Smooth muscle cell (in vitro differentiated cells): ENCODE measurements around the gene DDX1. TPM values are rescaled to one million over a fixed set of nuclear protein-coding genes. Genes with fewer than 3 reads are reported as not detected.
"Not testable (repeated sequence)": the region's sequence is repeated elsewhere in the genome, so short reads cannot be mapped to it uniquely, and the experiment has no call there.

Experiments
- DNase-seq: peaks from one replicate; lab custom pipeline; 2025; ENCODE audit not compliant: unreplicated experiment; lab: John Stamatoyannopoulos, UW
- H2AFZ ChIP-seq: fragments of 200-600 bp; sonication (generic); 2 replicates; pipeline ENCODE4 v1.6.0; 2016; ENCODE audit warnings: antibody characterized with exemption, low read depth, mild to moderate bottlenecking
- H3F3A ChIP-seq: fragments of 200-600 bp; sonication (generic); 2 replicates; pipeline ENCODE4 v1.6.0; 2017; ENCODE audit warnings: antibody characterized with exemption, low read depth
- H3K27ac ChIP-seq: fragments of 200-600 bp; sonication (generic); 2 replicates; pipeline ENCODE4 v1.5.1; 2016; ENCODE audit warnings: low read depth, mild to moderate bottlenecking
- H3K27me3 ChIP-seq: fragments of 200-600 bp; sonication (generic); 2 replicates; pipeline ENCODE4 v1.6.1; 2016; ENCODE audit warnings: low read depth, mild to moderate bottlenecking
- H3K36me3 ChIP-seq: fragments of 200-600 bp; sonication (generic); 2 replicates; pipeline ENCODE4 v1.5.1; 2016; ENCODE audit warnings: low read depth
- H3K4me1 ChIP-seq: fragments of 200-600 bp; sonication (generic); 2 replicates; pipeline ENCODE4 v1.5.1; 2016; ENCODE audit warnings: low read depth
- H3K4me2 ChIP-seq: fragments of 200-600 bp; sonication (generic); 2 replicates; pipeline ENCODE4 v1.6.0; 2016; ENCODE audit warnings: mild to moderate bottlenecking
- H3K4me3 ChIP-seq: fragments of 200-600 bp; sonication (generic); 2 replicates; pipeline ENCODE4 v1.5.1; 2016; ENCODE audit warnings: mild to moderate bottlenecking
- H3K79me2 ChIP-seq: fragments of 200-600 bp; sonication (generic); 2 replicates; pipeline ENCODE4 v1.6.0; 2016; ENCODE audit warnings: low read depth, mild to moderate bottlenecking
- H3K9ac ChIP-seq: fragments of 200-600 bp; sonication (generic); 2 replicates; pipeline ENCODE4 v1.6.0; 2016; ENCODE audit warnings: low read depth
- H3K9me3 ChIP-seq: fragments of 200-600 bp; sonication (generic); replicated peaks from 2 replicates; pipeline ENCODE4 v1.5.1; 2016; ENCODE audit warnings: low read depth
- H4K20me1 ChIP-seq: fragments of 200-600 bp; sonication (generic); 2 replicates; pipeline ENCODE4 v1.6.0; 2016; ENCODE audit warnings: low read depth
- CTCF ChIP-seq: fragments of 200-600 bp; sonication (generic); IDR thresholded peaks from 2 replicates; pipeline ENCODE4 v1.5.1; 2017; ENCODE audit warnings: borderline replicate concordance, mild to moderate bottlenecking, antibody characterized with exemption; ENCODE audit not compliant: insufficient read depth, poor library complexity, severe bottlenecking
- WGBS: methylation state at CpG from one replicate; pipeline ENCODE4 v1.1.7; 2016; ENCODE audit warnings: low lambda C conversion rate; 5-methylcytosine and 5-hydroxymethylcytosine counted together
- polyA plus RNA-seq: library from polyadenylated mRNA; unstranded; fragments of >200 nt; fragmentation: Nextera tagmentation; extraction: Ambion mirVana; gene quantifications from 2 replicates; pipeline ENCODE4 v1.2.1, GENCODE V29; 2016
- total RNA-seq: library from RNA; depleted of rRNA; stranded (reverse); fragments of >200 nt; gene quantifications from 2 replicates; pipeline ENCODE4 v1.2.3, GENCODE V29; 2014

Gene DDX1
- total and polyA plus RNA-seq, 2 experiments from 2014 or later, result 71.3 to 78.7 TPM

GRCh38 chr2:15609341-15610042, 17.8 kb downstream of the DDX1 start:
- peaks cover 46% of the 10 kb centered on the region for H3K36me3 ChIP-seq

GRCh38 chr2:15610430-15610952, 18.8 kb downstream of the DDX1 start:
- Histone ChIP-seq H3K36me3 (peaks cover 40% of the 10 kb centered on the region), H2AFZ (no peak overlapping the region)
- no peak for DNase-seq

More at GRCh38 chr2:15609341-15610042, 17.8 kb downstream of the DDX1 start:
- Histone ChIP-seq H3K4me1 (no peaks in the 10 kb centered on the region), H4K20me1 (peaks cover 1% of the 10 kb centered on the region), H3K27me3 (no peaks in the 10 kb centered on the region), H3K9me3 (no peaks in the 10 kb centered on the region), H3K4me3 (no peak overlapping the region), H3K27ac (no peak overlapping the region), H3K4me2 (no peak overlapping the region), H3K9ac (no peak overlapping the region), H2AFZ (no peak overlapping the region), H3F3A (no peaks in the 10 kb centered on the region), H3K79me2 (no peaks in the 10 kb centered on the region)
- no peak for TF ChIP-seq CTCF
- WGBS, result 98% methylated on average over 1 of the region's 1 CpG
- no peak for DNase-seq

GRCh38 chr2:15612101-15612500, 20.4 kb downstream of the DDX1 start:
- H3K4me1 ChIP-seq, H3K79me2 ChIP-seq, H3K4me2 ChIP-seq, H3K4me3 ChIP-seq, H3K27me3 ChIP-seq, H3F3A ChIP-seq, H4K20me1 ChIP-seq, H3K9me3 ChIP-seq, DNase-seq, H3K9ac ChIP-seq, H2AFZ ChIP-seq, H3K27ac ChIP-seq: not testable (repeated sequence)
- peaks cover 24% of the 10 kb centered on the region for H3K36me3 ChIP-seq
- 85% methylated on average over 10 of the region's 33 CpGs for WGBS

More at GRCh38 chr2:15610430-15610952, 18.8 kb downstream of the DDX1 start:
- Histone ChIP-seq H3K4me3 (no peak overlapping the region), H3K27me3 (no peaks in the 10 kb centered on the region), H3K9ac (no peak overlapping the region), H3K79me2 (no peaks in the 10 kb centered on the region), H4K20me1 (peaks cover 6% of the 10 kb centered on the region), H3K4me2 (no peak overlapping the region), H3K27ac (no peak overlapping the region), H3F3A (no peaks in the 10 kb centered on the region), H3K9me3 (no peaks in the 10 kb centered on the region), H3K4me1 (no peaks in the 10 kb centered on the region)
- TF ChIP-seq CTCF, result no peak
- WGBS, result 97% methylated on average over 5 of the region's 5 CpGs

- H4K20me1 ChIP-seq, result peaks cover 7% of the 10 kb centered on the region
- H3K4me2 ChIP-seq, result no peak overlapping the region
- H3K36me3 ChIP-seq, result peaks cover 20% of the 10 kb centered on the region
- no peak overlapping the region for H3K4me3 ChIP-seq
- no peak overlapping the region for H2AFZ ChIP-seq
- no peak for TF ChIP-seq CTCF
- H3K9ac ChIP-seq, result no peak overlapping the region
- peaks cover 3% of the 10 kb centered on the region for H3K79me2 ChIP-seq
- no peaks in the 10 kb centered on the region for H3K4me1 ChIP-seq
- H3K27me3 ChIP-seq, result no peaks in the 10 kb centered on the region
- no peaks in the 10 kb centered on the region for H3K9me3 ChIP-seq
- no peak for DNase-seq
- no peak overlapping the region for H3K27ac ChIP-seq
- H3F3A ChIP-seq, result no peaks in the 10 kb centered on the region
- 99% methylated on average over 10 of the region's 10 CpGs for WGBS
Observed at GRCh38 chr2:15613736-15614429, 22.2 kb downstream of the DDX1 start.
